GM20000 (cell line): ENCODE measurements around the gene MTMR3.

Source experiments
- DNase-seq: peaks from one replicate; pipeline ENCODE4 v3.0.0; 2012; ENCODE audit warnings: low spot score
- TF ChIP-seq, protein P1 (sequence below): IDR thresholded peaks from 2 replicates; pipeline ENCODE4 v1.5.1; 2012; ENCODE audit warnings: mild to moderate bottlenecking, control low read depth; ENCODE audit errors: extremely low read depth, missing control alignments

The MTMR3 gene

GRCh38 chr22:29937940-29938693 lies 55.1 kb downstream of the MTMR3 start:
- TF ChIP-seq, protein P1, sequence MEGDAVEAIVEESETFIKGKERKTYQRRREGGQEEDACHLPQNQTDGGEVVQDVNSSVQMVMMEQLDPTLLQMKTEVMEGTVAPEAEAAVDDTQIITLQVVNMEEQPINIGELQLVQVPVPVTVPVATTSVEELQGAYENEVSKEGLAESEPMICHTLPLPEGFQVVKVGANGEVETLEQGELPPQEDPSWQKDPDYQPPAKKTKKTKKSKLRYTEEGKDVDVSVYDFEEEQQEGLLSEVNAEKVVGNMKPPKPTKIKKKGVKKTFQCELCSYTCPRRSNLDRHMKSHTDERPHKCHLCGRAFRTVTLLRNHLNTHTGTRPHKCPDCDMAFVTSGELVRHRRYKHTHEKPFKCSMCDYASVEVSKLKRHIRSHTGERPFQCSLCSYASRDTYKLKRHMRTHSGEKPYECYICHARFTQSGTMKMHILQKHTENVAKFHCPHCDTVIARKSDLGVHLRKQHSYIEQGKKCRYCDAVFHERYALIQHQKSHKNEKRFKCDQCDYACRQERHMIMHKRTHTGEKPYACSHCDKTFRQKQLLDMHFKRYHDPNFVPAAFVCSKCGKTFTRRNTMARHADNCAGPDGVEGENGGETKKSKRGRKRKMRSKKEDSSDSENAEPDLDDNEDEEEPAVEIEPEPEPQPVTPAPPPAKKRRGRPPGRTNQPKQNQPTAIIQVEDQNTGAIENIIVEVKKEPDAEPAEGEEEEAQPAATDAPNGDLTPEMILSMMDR = no peak
- peak; percentile 60 for DNase-seq

DNA sequence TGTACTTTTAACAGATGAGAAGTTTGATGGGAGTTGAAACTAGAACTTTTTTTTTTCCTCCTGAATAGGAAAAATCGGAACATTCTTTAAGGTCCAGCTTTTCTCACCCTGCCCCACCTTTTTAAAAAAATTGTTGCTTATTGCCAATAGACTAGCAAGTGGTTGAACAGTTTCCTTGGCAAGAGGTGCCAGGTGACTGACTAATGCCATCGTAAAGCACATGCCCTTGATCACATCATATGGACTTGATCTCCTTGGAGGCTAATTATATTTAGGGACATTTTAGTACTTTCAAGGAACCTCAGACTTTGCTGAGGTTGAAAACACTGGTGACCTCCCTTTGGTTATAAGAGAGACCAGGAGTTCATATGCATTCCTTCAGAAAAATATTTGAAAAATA lies 57.6 kb downstream of the MTMR3 start:
- TF ChIP-seq, protein P1 = no peak
- DNase-seq = no peak

DNA sequence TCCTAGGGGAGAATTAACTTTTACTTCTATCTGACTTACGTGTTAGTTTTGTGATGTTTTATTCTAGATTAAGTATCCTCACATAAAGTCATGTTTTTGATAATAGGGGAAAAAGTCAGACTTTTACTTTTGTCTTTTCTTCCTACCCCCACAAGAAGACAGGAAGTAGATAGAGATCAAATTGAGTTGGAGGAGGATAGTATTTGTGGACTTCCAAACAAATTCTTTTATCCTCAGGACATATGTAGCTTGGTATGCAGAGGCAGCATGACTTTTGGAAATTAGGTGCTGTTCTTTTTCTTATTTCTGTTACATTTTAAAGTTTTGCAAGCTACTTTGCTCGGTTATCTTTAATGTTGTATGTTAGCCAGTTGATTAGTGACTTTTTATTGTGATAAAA lies 61.4 kb downstream of the MTMR3 start:
- no peak for DNase-seq
- TF ChIP-seq, protein P1 = no peak

- DNase-seq = no peak
- TF ChIP-seq, protein P1 = no peak
Observed at GRCh38 chr22:29945435-29945834, 62.5 kb downstream of the MTMR3 start.

DNA sequence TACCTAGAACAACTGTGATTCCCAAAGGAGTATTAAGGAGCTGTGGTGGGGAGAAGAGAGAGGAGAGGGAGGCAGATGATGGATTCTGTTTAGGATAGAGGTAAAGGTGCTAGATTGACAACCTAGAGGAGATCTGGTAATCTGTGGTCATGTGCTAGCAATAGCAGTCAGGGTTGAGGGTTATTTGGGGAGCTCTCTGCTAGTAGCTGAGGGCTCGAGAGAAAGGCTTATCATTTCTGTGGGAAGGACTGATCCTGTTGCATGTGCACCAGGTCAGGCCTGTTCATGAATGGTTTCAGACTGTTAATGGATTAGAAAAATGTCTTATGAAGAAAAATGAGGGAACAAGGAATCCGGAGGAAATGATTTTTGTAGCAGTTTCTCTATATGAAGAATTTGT lies 63.2 kb downstream of the MTMR3 start:
- TF ChIP-seq, protein P1 = no peak
- DNase-seq = no peak

DNA sequence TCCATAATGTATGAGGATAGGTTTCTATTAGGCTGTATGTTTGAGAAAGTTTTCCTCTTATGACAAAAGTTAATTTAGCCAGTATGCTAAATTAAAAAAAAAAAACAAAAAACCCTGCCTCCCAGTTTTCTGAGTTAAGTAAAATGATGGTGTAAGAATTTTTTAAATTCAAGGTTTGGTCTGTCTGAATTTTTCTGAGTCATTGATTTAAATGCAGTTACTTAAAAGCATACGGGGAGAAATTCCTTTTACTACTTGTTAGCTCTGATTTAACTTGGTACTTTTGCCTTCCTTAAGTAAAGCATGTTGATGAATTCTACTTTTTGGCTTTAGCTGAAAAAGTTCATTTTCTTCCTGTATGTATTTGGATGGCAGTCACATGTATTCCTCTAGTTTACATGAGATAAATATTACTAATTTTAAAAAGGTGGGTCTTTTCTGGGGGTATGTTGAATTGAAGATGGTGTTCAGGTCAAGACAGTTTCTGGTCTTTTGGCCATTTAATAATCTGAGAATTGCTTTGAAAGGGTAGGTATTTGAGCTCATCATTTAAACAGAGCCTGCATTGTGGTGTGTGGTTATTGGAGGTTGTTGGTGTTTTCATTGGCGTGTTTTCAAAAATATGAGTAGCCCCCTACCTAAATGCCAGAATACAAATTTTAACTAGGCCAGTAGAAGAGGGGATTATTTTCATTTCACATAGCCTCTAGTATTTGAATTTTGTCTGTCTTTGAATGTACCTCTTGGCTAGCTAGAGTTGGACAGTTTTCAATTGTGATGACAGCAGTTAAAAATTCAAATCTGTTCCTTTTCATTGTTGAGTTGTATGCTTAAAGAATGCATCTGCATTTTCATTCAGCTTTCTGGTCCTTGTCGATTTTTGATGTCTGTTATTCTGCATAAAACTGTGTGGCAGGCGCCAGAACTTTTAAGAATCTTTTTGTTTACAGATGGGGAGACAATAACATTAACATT lies 64.7 kb downstream of the MTMR3 start:
- TF ChIP-seq, protein P1 = no peak
- no peak for DNase-seq

DNA sequence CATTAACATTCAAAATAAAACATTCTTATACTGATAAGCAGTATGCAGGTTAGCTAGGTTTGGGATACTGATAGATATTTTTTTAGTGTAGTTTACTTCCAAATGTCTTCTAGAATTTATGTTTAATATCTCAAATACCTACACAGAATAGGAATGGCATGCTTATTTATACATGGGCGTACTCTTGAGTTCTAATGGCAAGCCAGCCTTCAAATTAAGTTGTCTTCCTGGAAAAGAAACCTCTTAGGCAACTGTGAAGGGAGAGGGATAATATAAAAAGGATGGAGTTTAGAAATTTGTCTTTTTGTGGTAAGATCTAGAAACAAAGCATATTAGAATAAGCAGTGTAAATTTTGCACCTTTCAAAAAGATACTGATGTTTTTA lies 65.4 kb downstream of the MTMR3 start:
- TF ChIP-seq, protein P1 = no peak
- no peak for DNase-seq
